CD4-positive, alpha-beta T cell (primary cell): ENCODE data around the gene FOXP4. TPM values are rescaled to one million over a fixed set of nuclear protein-coding genes. Genes with fewer than 3 reads are reported as not detected.

ENCODE experiments used
- ATAC-seq: fragments of 200-7000 bp; cut with Tn5 transposase; one replicate; pipeline ENCODE4 v1.10.0; 2022; ENCODE audit warnings: mild to moderate bottlenecking; ENCODE audit not compliant: poor library complexity
- CTCF ChIA-PET: fragments of 350-600 bp; sonication (Branson Sonifier 250); formaldehyde crosslinking; loops from one replicate; lab custom pipeline; 2021; ENCODE audit warnings: antibody characterized with exemption, inconsistent platforms; lab: Charles Lee
- POLR2A ChIA-PET: fragments of 350-600 bp; sonication (Branson Sonifier 250); formaldehyde crosslinking; loops from one replicate; lab custom pipeline; 2021; ENCODE audit warnings: antibody characterized with exemption, inconsistent platforms; lab: Charles Lee
- DNase-seq, 14 experiments: peaks; one replicate each; pipeline ENCODE4 v3.0.0-alpha.2; 2013 to 2020; ENCODE audit warnings: mixed read lengths in 2 of 14
- H3K27ac ChIP-seq, 2 donors: one replicate each; pipeline versions ENCODE4 v1.5.1 to v1.7.0; 2013; ENCODE audit warnings: low read length in 2 of 2, low read depth in 1 of 2, mild to moderate bottlenecking in 1 of 2
- H3K27me3 ChIP-seq, 2 experiments: 1 replicate in 1 of 2; 2 replicates in 1 of 2; pipeline versions ENCODE4 v1.6.1 to v1.7.0; 2013; ENCODE audit warnings: low read length in 2 of 2, control low read depth in 1 of 2, mild to moderate bottlenecking in 1 of 2, moderate library complexity in 1 of 2; ENCODE audit not compliant: insufficient read depth in 2 of 2, control insufficient read depth in 1 of 2
- H3K36me3 ChIP-seq: one replicate; pipeline ENCODE4 v1.6.1; 2013; ENCODE audit warnings: low read length, control low read depth; ENCODE audit not compliant: insufficient read depth
- H3K4me1 ChIP-seq: one replicate; pipeline ENCODE4 v1.6.1; 2013; ENCODE audit warnings: low read length, control low read depth; ENCODE audit not compliant: insufficient read depth
- H3K4me3 ChIP-seq: one replicate; pipeline ENCODE4 v1.5.1; 2013; ENCODE audit warnings: mild to moderate bottlenecking, low read length, moderate library complexity
- H3K9me3 ChIP-seq, 2 experiments: 1 replicate in 1 of 2; 2 replicates in 1 of 2; pipeline versions ENCODE4 v1.6.1 to v1.7.0; 2013; ENCODE audit warnings: low read length in 2 of 2, mild to moderate bottlenecking in 2 of 2, control low read depth in 1 of 2, moderate library complexity in 1 of 2; ENCODE audit not compliant: control insufficient read depth in 1 of 2, insufficient read depth in 1 of 2
- H3K27ac Mint-ChIP-seq: one replicate; pipeline ENCODE4 v1.8.0; 2020; ENCODE audit warnings: mixed read lengths
- H3K27me3 Mint-ChIP-seq: one replicate; pipeline ENCODE4 v1.8.0; 2021; ENCODE audit warnings: mixed read lengths
- H3K36me3 Mint-ChIP-seq: one replicate; pipeline ENCODE4 v1.8.0; 2021; ENCODE audit warnings: low read depth, mixed read lengths
- H3K4me1 Mint-ChIP-seq: one replicate; pipeline ENCODE4 v1.8.0; 2021; ENCODE audit warnings: low read depth, mixed read lengths
- H3K4me3 Mint-ChIP-seq: one replicate; pipeline ENCODE4 v1.8.0; 2020; ENCODE audit warnings: mild to moderate bottlenecking, mixed read lengths
- H3K9me3 Mint-ChIP-seq: one replicate; pipeline ENCODE4 v1.8.0; 2020; ENCODE audit warnings: mixed read lengths
- CTCF ChIP-seq: fragments of 200-600 bp; IDR thresholded peaks from one replicate; pipeline ENCODE4 v1.8.0; 2022; ENCODE audit warnings: antibody characterized with exemption, mild to moderate bottlenecking
- intact Hi-C, 2 experiments: fragments of 100-400 bp; cut with DNase I in 1 of 2; cut with micrococcal nuclease in 1 of 2; formaldehyde crosslinking; loops; one replicate each; pipeline versions ENCODE4 v1.15.1 to v1.9.0; 2023 to 2025; cut with DNase I, micrococcal nuclease
- total RNA-seq, 174 experiments: library from RNA in 2 of 174; stranded (reverse) in 2 of 174; gene quantifications; one replicate each; pipeline ENCODE4 v1.2.3 and lab custom pipeline; 2021 to 2026

FOXP4 gene
- total RNA-seq, 2 experiments from 2014 or later, result 3.7 to 3.9 TPM

- H3K4me1 ChIP-seq, result peaks cover 8% of the 10 kb centered on the region
- intact Hi-C loops, result loop anchor here in 1 of 2 experiments (5.0 kb wide), 1 partner anchor 128 kb away; no protein-coding TSS in a partner anchor
- H3K4me3 ChIP-seq, result no peak overlapping the region
- POLR2A ChIA-PET, result no interaction called here
- H3K4me1 Mint-ChIP-seq, result no peaks in the 10 kb centered on the region
- H3K27me3 Mint-ChIP-seq, result no peaks in the 10 kb centered on the region
- CTCF ChIA-PET, result interaction anchor here (1.7 kb wide), 1 partner anchor 78 kb away, joined by 3 read pairs; no protein-coding TSS in a partner anchor
- H3K9me3 ChIP-seq, result no peaks in the 10 kb centered on the region
- H3K9me3 Mint-ChIP-seq, result no peaks in the 10 kb centered on the region
- no peak overlapping the region for H3K4me3 Mint-ChIP-seq
- no peak for TF ChIP-seq CTCF
- H3K27ac ChIP-seq, result no peak overlapping the region
- H3K36me3 ChIP-seq, result no peaks in the 10 kb centered on the region
- H3K27ac Mint-ChIP-seq, result no peak overlapping the region
- DNase-seq (no peak), ATAC-seq (no peak)
- peaks cover 0 to 3% of the 10 kb centered on the region in 2 experiments for H3K27me3 ChIP-seq
- no peaks in the 10 kb centered on the region for H3K36me3 Mint-ChIP-seq
These were observed 57.8 kb downstream of the FOXP4 start for GRCh38 chr6:41604006-41604405.

- Histone ChIP-seq H3K9me3 (no peaks in the 10 kb centered on the region), H3K36me3 (no peaks in the 10 kb centered on the region), H3K27me3 (peaks cover 0 to 3% of the 10 kb centered on the region in 2 experiments), H3K4me1 (peaks cover 8% of the 10 kb centered on the region), H3K4me3 (no peak overlapping the region), H3K27ac (no peak overlapping the region)
- H3K4me3 Mint-ChIP-seq, result no peak overlapping the region
- H3K27me3 Mint-ChIP-seq, result no peaks in the 10 kb centered on the region
- no peak for TF ChIP-seq CTCF
- H3K36me3 Mint-ChIP-seq, result no peaks in the 10 kb centered on the region
- intact Hi-C loops, result no loop called here
- ATAC-seq (no peak), DNase-seq (no peak)
- no peak overlapping the region for H3K27ac Mint-ChIP-seq
- no peaks in the 10 kb centered on the region for H3K4me1 Mint-ChIP-seq
- no peaks in the 10 kb centered on the region for H3K9me3 Mint-ChIP-seq
- ChIA-PET CTCF (no interaction called here), POLR2A (no interaction called here)
These were observed 59.5 kb downstream of the FOXP4 start for GRCh38 chr6:41605649-41606048.

- H3K27me3 ChIP-seq, result peaks cover 0 to 3% of the 10 kb centered on the region in 2 experiments
- Mint-ChIP-seq H3K36me3 (no peaks in the 10 kb centered on the region), H3K4me1 (no peaks in the 10 kb centered on the region), H3K9me3 (no peaks in the 10 kb centered on the region), H3K27ac (no peak overlapping the region), H3K27me3 (no peaks in the 10 kb centered on the region), H3K4me3 (no peak overlapping the region)
- no peaks in the 10 kb centered on the region for H3K36me3 ChIP-seq
- POLR2A ChIA-PET, result no interaction called here
- no peak for TF ChIP-seq CTCF
- H3K9me3 ChIP-seq, result no peaks in the 10 kb centered on the region
- intact Hi-C loops, result no loop called here
- no peak for ATAC-seq
- H3K27ac ChIP-seq, result no peak overlapping the region
- no peak for DNase-seq
- peaks cover 8% of the 10 kb centered on the region for H3K4me1 ChIP-seq
- CTCF ChIA-PET, result interaction anchor here (1.1 kb wide), 1 partner anchor 183 kb away, joined by 3 read pairs; no protein-coding TSS in a partner anchor
- no peak overlapping the region for H3K4me3 ChIP-seq
These were observed 60.9 kb downstream of the FOXP4 start for GRCh38 chr6:41607036-41607435.
